Esophagus mucosa (tissue), 1 donor: ENCODE measurements around the gene TNFSF15. TPM values are rescaled to one million over a fixed set of nuclear protein-coding genes. Genes with fewer than 3 reads are reported as not detected.
"Not testable (repeated sequence)": the region's sequence is repeated elsewhere in the genome, so short reads cannot be mapped to it uniquely, and the experiment has no call there.

ENCODE experiments used
- ATAC-seq: fragments of 200-7000 bp; cut with Tn5 transposase; one replicate; pipeline ENCODE4 v1.9.1; 2020
- total RNA-seq: library from RNA; stranded (reverse); gene quantifications from one replicate; pipeline ENCODE4 v1.2.4, GENCODE V29; 2023
- donor health status: DM: yes; HTN: yes; CAD: no.

The TNFSF15 gene
- total RNA-seq, 1 donor from 2014 or later: 1.7 TPM

- no peak for ATAC-seq
Observed at GRCh38 chr9:114745879-114746550, 59.8 kb downstream of the TNFSF15 start.

- ATAC-seq: no peak
Observed at GRCh38 chr9:114745108-114745848, 60.6 kb downstream of the TNFSF15 start.

- ATAC-seq: no peak
Observed at GRCh38 chr9:114743446-114743845, 62.4 kb downstream of the TNFSF15 start.

GRCh38 chr9:114742947-114743346 is 62.9 kb downstream of the TNFSF15 start:
- ATAC-seq: no peak

GRCh38 chr9:114741521-114741920 is 64.3 kb downstream of the TNFSF15 start:
- not testable (repeated sequence) for ATAC-seq

- peak; percentile 93 for ATAC-seq
Observed at GRCh38 chr9:114738581-114739316, 67.1 kb downstream of the TNFSF15 start.

- no peak for ATAC-seq
Observed at GRCh38 chr9:114737847-114738246, 68.0 kb downstream of the TNFSF15 start.

GRCh38 chr9:114737118-114737517 is 68.7 kb downstream of the TNFSF15 start:
- no peak for ATAC-seq

GRCh38 chr9:114735704-114736103 is 70.1 kb downstream of the TNFSF15 start:
- no peak for ATAC-seq

- not testable (repeated sequence) for ATAC-seq
Observed at GRCh38 chr9:114735139-114735538, 70.7 kb downstream of the TNFSF15 start.

Other genes with a start within 250 kb of the TNFSF15 start
- 92.4 TPM for gene ATP6V1G1, start 218.3 kb downstream of the TNFSF15 start, total RNA-seq
- gene TMEM268, start 194.7 kb downstream of the TNFSF15 start, total RNA-seq: 4.5 TPM
- not detected for gene TEX53, start 148.2 kb downstream of the TNFSF15 start, total RNA-seq
- not detected for gene TEX48, start 123.8 kb downstream of the TNFSF15 start, total RNA-seq
- gene TNFSF8, start 124.6 kb upstream of the TNFSF15 start, total RNA-seq: 0.20 TPM